ENCODE measurements around the gene KCTD20. TPM values are rescaled to one million over a fixed set of nuclear protein-coding genes. Genes with fewer than 3 reads are reported as not detected.
A peak's percentile ranks its signal among the peaks of the same experiment; 100 is the strongest.

Gene KCTD20
- total and polyA plus RNA-seq, 2 experiments from 2014 or later, result 22.0 to 25.5 TPM

GRCh38 chr6:36461646-36462045 is 18.8 kb downstream of the KCTD20 start:
- no peaks in the 10 kb centered on the region for H3K27me3 ChIP-seq
- H3K27ac ChIP-seq, result peak overlapping the region; percentile 53
- H3K4me3 ChIP-seq, result no peak overlapping the region
- H3K36me3 ChIP-seq, result no peaks in the 10 kb centered on the region
- H3K4me1 ChIP-seq (ENCODE audit: low read depth), result peaks cover 24% of the 10 kb centered on the region
- TF ChIP-seq CTCF (IDR thresholded peaks at IDR 0.05; ENCODE audit: low read depth, low read length), result no peak
- H3K9me3 ChIP-seq (ENCODE audit: low read depth), result no peaks in the 10 kb centered on the region
- peak in 1 of 2 donors; percentile 6 for DNase-seq (ENCODE audit: low read depth in 1 of 2, low spot score in 1 of 2)

DNA sequence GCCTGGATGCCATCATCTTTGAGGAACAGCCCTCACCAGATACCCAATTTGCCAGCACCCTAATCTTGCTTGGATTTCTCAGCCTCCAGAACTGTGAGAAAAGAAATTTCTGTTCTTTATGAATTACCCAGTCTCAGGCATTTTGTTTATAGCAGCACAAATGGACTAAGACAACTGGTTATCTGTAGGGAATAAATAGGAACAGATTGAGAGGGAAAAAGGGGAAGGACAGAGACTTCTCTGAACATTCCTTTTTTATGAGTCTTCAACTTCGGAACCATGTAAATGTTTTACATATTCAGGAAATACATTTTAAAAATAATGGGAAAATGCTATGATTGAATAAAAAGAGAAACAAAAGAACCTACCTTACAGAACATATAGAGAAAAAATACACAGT is 20.9 kb downstream of the KCTD20 start:
- peak in 1 of 2 donors; percentile 23 for DNase-seq (ENCODE audit: low read depth in 1 of 2, low spot score in 1 of 2)
- no peaks in the 10 kb centered on the region for H3K36me3 ChIP-seq
- H3K9me3 ChIP-seq (ENCODE audit: low read depth), result no peaks in the 10 kb centered on the region
- no peak overlapping the region for H3K4me3 ChIP-seq
- no peak for TF ChIP-seq CTCF (IDR thresholded peaks at IDR 0.05; ENCODE audit: low read depth, low read length)
- no peaks in the 10 kb centered on the region for H3K27me3 ChIP-seq
- H3K27ac ChIP-seq, result no peak overlapping the region
- H3K4me1 ChIP-seq (ENCODE audit: low read depth), result peaks cover 24% of the 10 kb centered on the region

GRCh38 chr6:36464233-36464632 is 21.4 kb downstream of the KCTD20 start:
- no peak for TF ChIP-seq CTCF (IDR thresholded peaks at IDR 0.05; ENCODE audit: low read depth, low read length)
- Histone ChIP-seq H3K27me3 (no peaks in the 10 kb centered on the region), H3K4me1 (ENCODE audit: low read depth) (peaks cover 21% of the 10 kb centered on the region), H3K9me3 (ENCODE audit: low read depth) (no peaks in the 10 kb centered on the region), H3K27ac (no peak overlapping the region), H3K36me3 (no peaks in the 10 kb centered on the region), H3K4me3 (no peak overlapping the region)
- no peak for DNase-seq (ENCODE audit: low read depth in 1 of 2, low spot score in 1 of 2)

- no peak overlapping the region for H3K4me3 ChIP-seq
- no peaks in the 10 kb centered on the region for H3K4me1 ChIP-seq (ENCODE audit: low read depth)
- no peak for TF ChIP-seq CTCF (IDR thresholded peaks at IDR 0.05; ENCODE audit: low read depth, low read length)
- no peaks in the 10 kb centered on the region for H3K27me3 ChIP-seq
- no peak overlapping the region for H3K27ac ChIP-seq
- no peak for DNase-seq (ENCODE audit: low read depth in 1 of 2, low spot score in 1 of 2)
- H3K36me3 ChIP-seq, result peaks cover 6% of the 10 kb centered on the region
- H3K9me3 ChIP-seq (ENCODE audit: low read depth), result no peaks in the 10 kb centered on the region
Observed at GRCh38 chr6:36467625-36468024, 24.8 kb downstream of the KCTD20 start.

DNA sequence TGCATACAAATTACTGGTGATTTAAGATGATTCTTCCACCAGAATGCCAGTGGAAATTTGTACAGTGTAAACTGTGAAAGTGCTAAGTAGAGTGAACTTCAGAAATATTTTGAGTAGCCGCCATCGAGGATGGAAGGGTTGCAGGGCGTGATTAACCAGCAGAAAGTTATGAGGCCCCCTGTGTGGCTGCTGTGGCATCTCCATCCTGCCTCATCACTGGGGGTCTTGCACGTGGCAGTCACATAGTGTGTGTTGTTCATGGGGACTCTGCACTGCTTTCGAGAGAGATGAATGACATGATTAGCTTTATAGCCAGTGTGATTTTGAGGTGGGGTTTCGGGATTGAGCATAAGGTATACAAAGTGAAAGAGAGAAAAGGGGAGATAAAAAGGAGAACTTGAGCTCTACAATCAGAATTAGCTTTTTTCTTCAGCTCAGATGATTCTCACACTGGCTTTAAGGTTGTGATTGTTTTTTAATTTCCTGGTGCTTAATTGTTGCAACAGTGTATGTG is 26.4 kb downstream of the KCTD20 start:
- Histone ChIP-seq H3K27me3 (no peaks in the 10 kb centered on the region), H3K9me3 (ENCODE audit: low read depth) (no peaks in the 10 kb centered on the region), H3K4me3 (no peak overlapping the region), H3K4me1 (ENCODE audit: low read depth) (no peaks in the 10 kb centered on the region), H3K36me3 (peaks cover 6% of the 10 kb centered on the region), H3K27ac (no peak overlapping the region)
- DNase-seq (ENCODE audit: low read depth in 1 of 2, low spot score in 1 of 2), result no peak
- TF ChIP-seq CTCF (IDR thresholded peaks at IDR 0.05; ENCODE audit: low read depth, low read length), result no peak

DNA sequence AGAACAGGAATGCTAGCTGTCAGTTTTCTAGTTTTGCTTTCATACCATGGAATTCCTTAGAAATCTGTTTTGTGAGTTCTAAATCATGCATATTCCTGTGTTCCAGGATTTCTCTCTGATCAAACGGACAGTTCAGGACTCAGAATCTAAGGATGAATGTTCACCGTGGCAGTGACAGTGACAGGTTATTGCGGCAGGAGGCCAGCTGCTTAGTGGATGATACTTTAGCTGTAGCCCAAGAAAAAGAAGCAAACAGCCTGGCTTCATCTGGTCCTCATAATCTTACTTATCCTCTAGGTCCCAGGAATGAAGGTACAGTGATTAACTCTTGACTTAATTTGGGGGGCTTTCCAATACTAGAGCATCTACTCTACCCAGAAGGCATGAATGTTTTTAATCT is 27.1 kb downstream of the KCTD20 start:
- H3K4me1 ChIP-seq (ENCODE audit: low read depth), result no peaks in the 10 kb centered on the region
- H3K27me3 ChIP-seq, result no peaks in the 10 kb centered on the region
- no peak for TF ChIP-seq CTCF (IDR thresholded peaks at IDR 0.05; ENCODE audit: low read depth, low read length)
- no peak overlapping the region for H3K4me3 ChIP-seq
- peaks cover 6% of the 10 kb centered on the region for H3K36me3 ChIP-seq
- H3K27ac ChIP-seq, result no peak overlapping the region
- no peak for DNase-seq (ENCODE audit: low read depth in 1 of 2, low spot score in 1 of 2)
- no peaks in the 10 kb centered on the region for H3K9me3 ChIP-seq (ENCODE audit: low read depth)

All from cardiac muscle cell (in vitro differentiated cells and primary cell).